Fibroblast of mammary gland (primary cell): ENCODE data around the gene STXBP2.
A peak's percentile ranks its signal among the peaks of the same experiment; 100 is the strongest.

Experiments used
- DNase-seq: peaks from one replicate; pipeline ENCODE4 v3.0.0-alpha.2; 2010; ENCODE audit warnings: low read depth
- H3K4me3 ChIP-seq: 2 replicates; pipeline ENCODE4 v1.5.1; 2011; ENCODE audit warnings: low read depth, mild to moderate bottlenecking, low read length, moderate library complexity; ENCODE audit not compliant: control insufficient read depth
- CTCF ChIP-seq: conservative IDR thresholded peaks from 2 replicates; pipeline ENCODE4 v1.5.1; 2011; ENCODE audit warnings: low read depth, low read length, inconsistent platforms; ENCODE audit not compliant: control insufficient read depth, insufficient read depth

Gene STXBP2

GRCh38 chr19:7647156-7647555, 10.2 kb downstream of the STXBP2 start:
- TF ChIP-seq CTCF = no peak
- no peak for DNase-seq
- no peak overlapping the region for H3K4me3 ChIP-seq

DNA sequence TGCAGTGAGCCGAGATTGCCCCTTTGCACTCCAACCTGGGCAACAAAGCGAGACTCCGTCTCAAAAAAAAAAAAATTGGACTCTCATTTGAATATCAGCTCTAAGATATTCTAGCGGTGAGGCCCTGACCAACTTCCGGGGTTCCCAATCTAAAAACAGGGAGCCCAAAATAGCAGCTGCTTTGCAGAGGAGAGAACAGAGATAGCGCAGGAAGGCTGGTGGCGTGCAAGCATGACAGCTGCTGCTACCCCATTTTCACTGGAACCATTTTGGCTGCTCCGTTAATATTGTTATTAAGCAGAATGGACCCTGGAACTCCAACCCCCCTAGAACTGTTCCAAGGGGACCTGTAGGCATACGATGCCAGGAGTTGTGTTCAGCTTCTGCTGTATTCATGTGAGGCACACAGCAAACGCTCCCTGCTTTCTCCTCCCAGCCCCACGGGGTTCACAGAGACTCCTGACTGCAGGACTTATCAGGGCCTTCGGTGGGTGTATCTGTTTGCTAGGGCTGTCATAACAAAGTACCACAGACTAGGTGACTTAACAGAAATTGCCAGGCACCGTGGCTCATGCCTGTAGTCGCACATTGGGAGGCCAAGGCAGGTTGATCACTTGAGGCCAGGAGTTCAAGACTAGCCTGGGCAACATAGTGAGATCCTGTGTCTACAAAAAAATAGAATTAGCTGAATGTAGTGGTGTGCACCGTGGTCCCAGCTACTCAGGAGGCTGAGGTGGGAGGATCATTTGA, 11.5 kb downstream of the STXBP2 start:
- no peak overlapping the region for H3K4me3 ChIP-seq
- DNase-seq = no peak
- no peak for TF ChIP-seq CTCF

- TF ChIP-seq CTCF = no peak
- DNase-seq = no peak
- H3K4me3 ChIP-seq = no peak overlapping the region
Observed at GRCh38 chr19:7650148-7650547, 13.2 kb downstream of the STXBP2 start.

DNA sequence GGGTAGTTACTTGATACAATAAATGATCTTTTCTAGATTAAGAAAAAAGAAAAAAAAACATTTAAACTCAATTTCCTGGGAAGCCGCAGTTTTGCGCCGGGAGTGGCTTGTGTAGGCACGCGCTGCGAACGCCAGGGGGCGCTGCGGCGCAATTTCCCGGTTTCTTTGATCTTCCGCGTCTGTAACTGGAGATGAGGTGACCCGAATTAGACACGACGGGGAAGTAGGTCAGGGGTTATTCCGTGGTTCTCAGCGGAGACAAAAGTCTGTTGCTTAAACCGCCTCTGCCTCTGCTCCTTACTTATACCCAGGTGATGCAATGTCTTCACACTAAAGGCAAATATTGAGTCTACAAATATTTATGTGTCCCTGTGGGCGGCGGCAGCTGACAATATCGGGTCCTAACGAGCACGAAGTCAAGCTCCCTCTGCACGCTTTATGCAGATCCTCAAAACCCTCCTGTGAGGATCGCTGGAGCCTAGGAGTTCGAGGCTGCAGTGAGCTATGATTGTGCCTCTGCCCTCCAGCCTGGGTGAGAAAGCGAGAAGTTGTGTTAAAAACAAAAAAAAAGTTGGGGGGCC, 15.2 kb downstream of the STXBP2 start:
- peak; percentile 82 for DNase-seq
- TF ChIP-seq CTCF = peak; percentile 88
- peak overlapping the region; percentile 7 for H3K4me3 ChIP-seq

DNA sequence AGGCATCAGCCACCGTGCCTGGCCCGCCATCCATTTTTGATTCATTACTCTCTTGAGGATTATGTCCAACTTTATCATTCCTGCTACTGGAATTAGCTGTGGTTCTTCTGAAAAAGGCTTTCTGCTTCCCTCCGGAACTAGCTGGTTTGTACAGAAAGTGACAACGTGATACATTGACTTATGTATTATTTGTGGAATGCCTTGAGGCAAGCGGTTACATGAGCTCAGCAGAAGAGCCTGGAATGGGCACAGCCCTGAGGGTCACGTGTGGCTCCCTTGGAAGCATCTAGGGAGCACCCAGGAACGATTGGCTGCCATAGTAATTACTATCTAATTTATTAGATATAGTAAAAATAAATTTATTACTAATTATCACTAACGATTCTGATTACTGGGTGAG, 17.5 kb downstream of the STXBP2 start:
- no peak overlapping the region for H3K4me3 ChIP-seq
- no peak for TF ChIP-seq CTCF
- DNase-seq = peak; percentile 7

GRCh38 chr19:7655581-7655980, 18.7 kb downstream of the STXBP2 start:
- H3K4me3 ChIP-seq = no peak overlapping the region
- DNase-seq = no peak
- TF ChIP-seq CTCF = no peak
